IPS-20b (cell line): ENCODE results near the gene APOA5.

Experiments used
- H3K27ac ChIP-seq: one replicate; pipeline ENCODE4 v1.5.1; 2013; ENCODE audit warnings: low read length
- H3K27me3 ChIP-seq: 2 replicates; pipeline ENCODE4 v1.6.1; 2013; ENCODE audit warnings: mild to moderate bottlenecking, low read length, inconsistent platforms; ENCODE audit not compliant: insufficient read depth
- H3K36me3 ChIP-seq: 2 replicates; pipeline ENCODE4 v1.6.1; 2013; ENCODE audit warnings: low read depth, mild to moderate bottlenecking, inconsistent platforms, low read length, moderate library complexity; ENCODE audit not compliant: insufficient read depth
- H3K4me1 ChIP-seq: 2 replicates; pipeline ENCODE4 v1.6.1; 2013; ENCODE audit warnings: mild to moderate bottlenecking, control low read depth, inconsistent platforms, low read length, moderate library complexity; ENCODE audit not compliant: insufficient read depth
- H3K4me3 ChIP-seq: 2 replicates; pipeline ENCODE4 v1.5.1; 2013; ENCODE audit warnings: mild to moderate bottlenecking, low read length, inconsistent platforms
- H3K9ac ChIP-seq: 2 replicates; pipeline ENCODE4 v1.6.1; 2013; ENCODE audit warnings: low read depth, mild to moderate bottlenecking, inconsistent platforms, low read length, moderate library complexity
- H3K9me3 ChIP-seq: 2 replicates; pipeline ENCODE4 v1.6.1; 2013; ENCODE audit warnings: mild to moderate bottlenecking, low read depth, low read length, inconsistent platforms; ENCODE audit not compliant: insufficient read depth

APOA5 gene

DNA sequence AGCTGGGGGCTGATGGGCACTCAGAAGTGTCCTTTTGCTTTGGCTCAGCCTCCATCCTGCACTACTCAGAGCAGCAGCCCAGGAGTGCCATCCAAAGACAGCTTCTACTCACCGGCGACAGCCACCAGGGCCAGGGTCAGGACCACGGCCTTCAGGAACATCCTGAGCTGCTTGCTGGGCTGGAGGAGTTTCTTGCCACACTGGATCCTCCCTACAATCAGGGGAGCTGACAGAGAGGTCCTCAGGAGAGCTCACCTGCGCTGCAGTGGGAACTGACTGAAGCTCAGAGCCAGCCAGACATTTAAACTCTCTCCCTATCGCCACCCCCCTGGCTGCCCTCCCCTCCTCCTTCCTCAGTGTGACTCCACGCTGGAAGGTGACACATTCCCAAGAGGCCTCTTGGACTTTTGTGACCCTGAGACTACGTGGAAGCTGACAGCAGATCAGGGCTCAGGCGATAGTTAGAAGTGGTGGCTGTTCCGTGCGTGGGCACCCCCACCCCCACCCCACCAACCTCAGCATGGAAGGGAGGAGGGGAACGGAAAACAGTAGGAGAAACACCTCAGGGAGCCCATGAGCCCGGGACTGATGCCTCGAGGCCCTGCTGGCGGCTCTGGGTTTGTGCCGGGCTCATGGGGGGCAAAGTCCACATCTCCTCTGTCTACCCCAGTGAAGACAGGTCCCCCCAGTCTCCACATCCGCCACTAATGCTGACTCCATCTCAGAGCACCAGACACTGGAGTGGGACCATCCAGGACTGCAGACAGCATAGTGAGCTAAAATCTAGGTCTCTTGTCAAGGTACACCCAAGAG lies 31.6 kb upstream of the APOA5 start, which contains the start of gene APOA4:
TSS of gene APOA4 (minus strand) at position 274 of the 813 bp plus-strand sequence. CDS start at position 161, 113 bp downstream.
- Histone ChIP-seq H3K27me3 (no peaks in the 10 kb centered on the region), H3K4me1 (no peaks in the 10 kb centered on the region), H3K9ac (no peak within 1 kb of the TSS), H3K27ac (no peak within 1 kb of the TSS), H3K9me3 (no peaks in the 10 kb centered on the region), H3K4me3 (no peak within 1 kb of the TSS), H3K36me3 (no peaks in the 10 kb centered on the region)

DNA sequence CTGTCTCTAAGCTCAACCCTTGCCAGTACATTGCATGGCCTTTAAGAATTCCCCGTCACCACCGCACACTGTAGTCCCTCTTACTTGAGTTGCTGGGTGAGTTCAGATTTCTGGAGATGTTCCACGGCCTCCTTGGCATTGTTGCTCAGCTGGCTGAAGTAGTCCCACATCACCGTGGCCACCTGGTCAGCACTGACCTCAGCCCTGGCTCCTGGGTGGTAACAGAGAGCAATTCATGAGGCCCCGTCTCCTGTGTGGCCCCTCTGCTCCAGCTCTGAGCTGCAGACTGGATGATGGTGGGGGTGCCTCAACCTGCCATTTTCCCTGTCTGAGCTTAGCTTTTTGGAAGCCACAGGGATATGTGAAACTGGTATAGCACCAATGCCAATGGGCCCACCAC lies 30.9 kb upstream of the APOA5 start:
- no peaks in the 10 kb centered on the region for H3K4me1 ChIP-seq
- no peaks in the 10 kb centered on the region for H3K36me3 ChIP-seq
- no peaks in the 10 kb centered on the region for H3K9me3 ChIP-seq
- H3K4me3 ChIP-seq, result no peak overlapping the region
- H3K27ac ChIP-seq, result no peak overlapping the region
- no peaks in the 10 kb centered on the region for H3K27me3 ChIP-seq
- H3K9ac ChIP-seq, result no peak overlapping the region

DNA sequence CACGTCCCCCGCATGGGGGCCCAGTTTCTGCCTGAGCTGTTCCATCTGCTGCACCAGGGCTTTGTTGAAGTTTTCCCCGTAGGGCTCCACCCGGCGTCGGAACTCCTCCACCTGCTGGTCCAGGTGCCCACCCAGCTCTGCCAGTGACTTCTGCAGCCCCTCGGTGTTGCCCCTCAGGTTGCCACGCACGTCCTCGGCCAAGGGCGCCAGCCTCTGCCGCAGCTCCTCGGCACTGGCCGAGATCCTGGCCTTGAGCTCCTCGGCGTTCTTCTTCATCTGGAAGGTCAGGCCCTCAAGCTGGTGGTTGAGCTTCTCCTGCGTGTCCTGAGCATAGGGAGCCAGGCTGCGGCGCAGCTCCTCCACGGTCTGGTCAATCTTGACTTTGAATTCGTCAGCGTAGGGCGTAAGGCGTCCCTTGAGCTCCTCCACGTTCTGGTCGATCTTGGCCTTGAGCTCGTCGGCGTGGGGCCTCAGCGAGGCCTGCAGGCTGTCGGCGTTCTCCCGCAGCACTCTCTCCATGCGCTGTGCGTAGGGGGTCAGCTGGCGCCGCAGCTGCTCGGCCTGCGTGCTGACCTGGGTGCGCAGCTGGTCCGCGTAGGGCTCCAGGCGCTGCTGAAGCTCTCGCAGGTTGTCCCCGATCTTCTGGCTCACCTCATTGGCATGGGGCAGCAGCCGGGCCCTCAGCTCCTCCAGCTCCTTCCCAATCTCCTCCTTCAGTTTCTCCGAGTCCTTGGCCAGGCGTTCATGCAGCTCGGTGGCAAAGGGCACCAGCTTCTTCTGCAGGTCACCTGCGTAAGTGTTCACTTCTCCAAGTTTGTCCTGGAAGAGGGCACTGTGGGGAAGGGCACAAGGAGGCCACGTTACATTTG lies 29.6 kb upstream of the APOA5 start:
- H3K4me3 ChIP-seq, result no peak overlapping the region
- H3K9ac ChIP-seq, result no peak overlapping the region
- H3K9me3 ChIP-seq, result no peaks in the 10 kb centered on the region
- H3K4me1 ChIP-seq, result no peaks in the 10 kb centered on the region
- H3K27me3 ChIP-seq, result no peaks in the 10 kb centered on the region
- H3K36me3 ChIP-seq, result no peaks in the 10 kb centered on the region
- H3K27ac ChIP-seq, result no peak overlapping the region

DNA sequence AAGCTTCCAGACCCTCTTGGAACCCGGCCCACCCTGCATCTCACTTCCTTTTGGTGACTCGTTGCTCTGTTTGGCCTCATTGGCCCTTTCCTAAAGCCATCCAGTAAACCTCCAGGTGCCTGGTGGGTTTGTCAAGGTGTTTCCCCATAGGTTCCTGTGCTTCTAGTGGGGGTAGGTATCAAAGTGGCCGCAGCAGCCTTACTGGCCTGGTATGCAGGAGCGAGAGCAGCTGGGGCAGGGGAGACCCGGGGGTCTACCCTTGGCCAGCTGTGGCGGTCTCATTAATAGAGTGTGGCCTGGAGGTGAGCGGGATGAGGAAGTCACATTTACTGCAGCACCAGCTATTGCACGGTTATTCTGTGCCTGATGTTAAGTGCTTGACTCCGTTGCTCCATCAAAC lies 27.4 kb upstream of the APOA5 start:
- Histone ChIP-seq H3K27me3 (no peaks in the 10 kb centered on the region), H3K9me3 (no peaks in the 10 kb centered on the region), H3K4me1 (no peaks in the 10 kb centered on the region), H3K4me3 (no peak overlapping the region), H3K9ac (no peak overlapping the region), H3K27ac (no peak overlapping the region), H3K36me3 (no peaks in the 10 kb centered on the region)

DNA sequence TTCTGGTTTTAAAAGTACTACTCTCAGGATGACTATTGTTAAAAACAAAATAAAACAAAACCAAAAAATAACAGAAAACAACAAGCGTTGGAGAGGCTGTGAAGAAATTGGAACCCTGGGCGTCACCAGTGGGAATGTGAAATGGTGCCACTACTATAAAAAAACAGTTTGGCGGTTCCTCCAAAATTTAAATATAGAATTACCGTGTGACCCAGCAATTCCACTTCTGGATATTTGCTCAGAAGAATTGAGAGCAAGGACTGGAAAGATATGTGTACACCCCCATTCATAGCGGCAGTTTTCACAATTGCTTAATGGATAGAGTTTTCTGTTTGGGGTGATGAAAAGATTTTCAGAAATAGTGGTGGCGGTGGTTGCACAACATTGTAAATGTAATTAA lies 22.8 kb upstream of the APOA5 start:
- no peaks in the 10 kb centered on the region for H3K27me3 ChIP-seq
- no peaks in the 10 kb centered on the region for H3K4me1 ChIP-seq
- no peak overlapping the region for H3K27ac ChIP-seq
- no peak overlapping the region for H3K9ac ChIP-seq
- H3K36me3 ChIP-seq, result no peaks in the 10 kb centered on the region
- H3K4me3 ChIP-seq, result no peak overlapping the region
- H3K9me3 ChIP-seq, result no peaks in the 10 kb centered on the region

DNA sequence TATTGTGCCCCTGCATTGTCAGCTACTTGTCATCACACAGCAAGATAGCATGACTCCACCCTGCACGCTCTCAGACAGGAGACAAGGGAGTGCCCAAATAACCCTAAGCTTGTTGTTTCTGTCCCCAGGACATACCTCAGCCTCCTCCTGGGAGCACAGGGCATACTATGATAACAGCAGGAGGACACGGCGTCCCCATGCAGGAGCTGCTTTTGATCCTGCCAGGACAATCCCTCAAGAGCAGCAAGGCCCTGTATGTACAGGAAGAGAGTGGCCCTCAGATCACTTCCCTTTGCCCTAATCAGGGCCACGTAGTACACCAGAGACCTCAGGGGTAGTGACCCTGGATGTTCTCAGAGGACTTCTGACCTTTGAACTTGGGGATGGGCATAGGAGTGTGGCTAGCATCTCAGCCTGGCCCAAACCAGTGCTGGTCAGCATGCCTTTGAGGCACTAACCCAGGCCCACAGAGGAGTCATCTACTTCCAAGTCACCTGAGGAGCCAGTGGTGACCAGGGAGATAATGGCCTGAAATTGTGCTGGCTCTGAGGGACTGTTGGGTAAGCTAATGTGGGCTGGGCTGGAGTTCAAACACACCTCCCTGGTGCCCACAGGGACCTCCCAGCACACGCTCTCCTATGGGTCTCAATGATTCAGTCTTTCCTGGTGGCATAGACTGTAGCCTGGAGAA lies 22.2 kb upstream of the APOA5 start:
- Histone ChIP-seq H3K4me1 (no peaks in the 10 kb centered on the region), H3K27ac (no peak overlapping the region), H3K27me3 (no peaks in the 10 kb centered on the region), H3K36me3 (no peaks in the 10 kb centered on the region), H3K4me3 (no peak overlapping the region), H3K9ac (no peak overlapping the region), H3K9me3 (no peaks in the 10 kb centered on the region)

- H3K27ac ChIP-seq, result no peak overlapping the region
- no peaks in the 10 kb centered on the region for H3K36me3 ChIP-seq
- no peak overlapping the region for H3K4me3 ChIP-seq
- no peak overlapping the region for H3K9ac ChIP-seq
- no peaks in the 10 kb centered on the region for H3K27me3 ChIP-seq
- H3K4me1 ChIP-seq, result no peaks in the 10 kb centered on the region
- no peaks in the 10 kb centered on the region for H3K9me3 ChIP-seq
Measured at GRCh38 chr11:116813170-116813569, 21.5 kb upstream of the APOA5 start.

- Histone ChIP-seq H3K27ac (no peak overlapping the region), H3K9me3 (no peaks in the 10 kb centered on the region), H3K4me1 (no peaks in the 10 kb centered on the region), H3K4me3 (no peak overlapping the region), H3K36me3 (no peaks in the 10 kb centered on the region), H3K9ac (no peak overlapping the region), H3K27me3 (no peaks in the 10 kb centered on the region)
Measured at GRCh38 chr11:116812109-116812508, 20.4 kb upstream of the APOA5 start.

GRCh38 chr11:116811194-116811593 lies 19.5 kb upstream of the APOA5 start:
- Histone ChIP-seq H3K9me3 (no peaks in the 10 kb centered on the region), H3K36me3 (no peaks in the 10 kb centered on the region), H3K4me1 (no peaks in the 10 kb centered on the region), H3K27me3 (no peaks in the 10 kb centered on the region), H3K4me3 (no peak overlapping the region), H3K9ac (no peak overlapping the region), H3K27ac (no peak overlapping the region)

DNA sequence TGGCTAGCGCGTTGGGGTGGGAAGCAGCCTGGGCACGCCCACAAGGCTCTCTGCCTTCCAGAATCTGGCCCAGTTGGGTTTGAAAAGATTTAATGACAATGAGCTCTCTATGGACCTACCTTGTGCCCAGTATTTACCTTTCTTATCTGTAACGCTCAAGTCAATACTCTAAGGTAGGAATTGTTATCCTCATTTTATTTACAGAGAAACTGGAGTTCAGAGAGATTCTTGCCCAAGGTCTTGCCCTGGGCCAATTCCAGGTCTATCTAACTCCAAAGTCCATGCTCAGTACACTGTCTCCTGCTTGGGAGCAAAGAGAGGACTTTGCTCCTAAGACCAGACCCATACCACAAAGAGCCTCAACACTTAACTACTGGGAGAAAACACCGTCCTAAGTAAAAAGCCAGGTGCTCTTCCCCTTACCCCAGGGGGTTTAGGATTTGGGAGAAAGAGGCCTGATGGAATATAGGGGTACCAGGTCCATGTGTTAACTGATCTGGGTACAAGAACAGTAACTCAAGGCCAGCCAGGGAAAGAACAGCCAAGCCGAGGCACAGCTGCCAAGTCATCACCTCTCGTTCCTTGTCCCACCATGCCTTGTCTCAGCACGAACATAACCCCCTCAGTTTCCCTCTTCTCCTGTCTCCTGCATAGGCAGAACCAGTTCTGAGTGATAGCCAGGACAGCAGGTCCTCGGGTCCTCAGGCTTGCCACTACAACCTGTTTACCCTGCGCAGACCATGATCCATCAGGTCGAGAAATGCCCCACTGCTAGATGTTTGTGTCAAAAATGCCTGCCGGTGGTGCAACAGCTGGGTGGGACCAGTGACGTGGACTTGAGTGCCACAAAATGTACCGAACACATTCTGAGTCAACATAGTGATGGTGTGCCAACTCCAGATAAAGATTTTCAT lies 16.8 kb upstream of the APOA5 start:
- Histone ChIP-seq H3K4me1 (no peaks in the 10 kb centered on the region), H3K9ac (no peak overlapping the region), H3K4me3 (no peak overlapping the region), H3K9me3 (no peaks in the 10 kb centered on the region), H3K27me3 (no peaks in the 10 kb centered on the region), H3K36me3 (no peaks in the 10 kb centered on the region), H3K27ac (no peak overlapping the region)
